Measurements from ENCODE around the gene CAMKMT.

Gene CAMKMT

GRCh38 chr2:44801841-44802776 is 440.4 kb downstream of the CAMKMT start:
- DNase-seq (ENCODE audit: low spot score), result no peak

DNA sequence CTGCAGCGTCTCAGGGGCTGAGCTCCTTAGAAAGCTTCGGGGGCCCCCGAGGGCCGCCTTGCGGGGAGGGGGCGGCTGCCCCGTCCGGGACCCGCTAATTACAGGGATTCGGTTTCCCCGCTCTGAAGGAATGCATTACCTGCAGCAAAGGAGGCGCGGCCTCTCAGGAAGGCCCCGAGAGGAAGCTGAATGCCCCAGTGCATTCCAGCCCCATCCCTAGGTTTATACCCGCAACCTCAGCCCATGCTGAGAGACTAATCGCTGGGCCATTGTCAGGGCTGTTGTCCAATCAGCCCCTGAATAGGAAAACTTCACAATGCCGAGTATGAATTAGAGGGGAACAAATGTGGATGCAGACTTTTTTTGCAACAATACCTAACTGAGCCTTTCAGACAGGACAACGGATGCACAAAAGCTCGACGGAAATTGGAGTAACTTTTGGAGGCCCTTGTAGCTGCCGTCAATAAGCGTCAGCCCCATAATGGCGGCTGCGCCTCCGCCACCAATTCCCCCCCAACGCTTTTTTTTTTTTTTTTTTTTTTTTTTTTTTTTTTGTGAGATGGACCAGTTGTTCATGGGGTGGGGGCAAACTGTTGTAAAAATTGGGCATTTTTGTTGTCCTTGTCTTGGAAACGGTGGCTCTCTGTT is 441.2 kb downstream of the CAMKMT start:
- DNase-seq (ENCODE audit: low spot score), result no peak

- DNase-seq (ENCODE audit: low spot score), result no peak
Observed at GRCh38 chr2:44804406-44805265, 442.9 kb downstream of the CAMKMT start.

- no peak for DNase-seq (ENCODE audit: low spot score)
Observed at GRCh38 chr2:44805401-44806235, 443.9 kb downstream of the CAMKMT start.

DNA sequence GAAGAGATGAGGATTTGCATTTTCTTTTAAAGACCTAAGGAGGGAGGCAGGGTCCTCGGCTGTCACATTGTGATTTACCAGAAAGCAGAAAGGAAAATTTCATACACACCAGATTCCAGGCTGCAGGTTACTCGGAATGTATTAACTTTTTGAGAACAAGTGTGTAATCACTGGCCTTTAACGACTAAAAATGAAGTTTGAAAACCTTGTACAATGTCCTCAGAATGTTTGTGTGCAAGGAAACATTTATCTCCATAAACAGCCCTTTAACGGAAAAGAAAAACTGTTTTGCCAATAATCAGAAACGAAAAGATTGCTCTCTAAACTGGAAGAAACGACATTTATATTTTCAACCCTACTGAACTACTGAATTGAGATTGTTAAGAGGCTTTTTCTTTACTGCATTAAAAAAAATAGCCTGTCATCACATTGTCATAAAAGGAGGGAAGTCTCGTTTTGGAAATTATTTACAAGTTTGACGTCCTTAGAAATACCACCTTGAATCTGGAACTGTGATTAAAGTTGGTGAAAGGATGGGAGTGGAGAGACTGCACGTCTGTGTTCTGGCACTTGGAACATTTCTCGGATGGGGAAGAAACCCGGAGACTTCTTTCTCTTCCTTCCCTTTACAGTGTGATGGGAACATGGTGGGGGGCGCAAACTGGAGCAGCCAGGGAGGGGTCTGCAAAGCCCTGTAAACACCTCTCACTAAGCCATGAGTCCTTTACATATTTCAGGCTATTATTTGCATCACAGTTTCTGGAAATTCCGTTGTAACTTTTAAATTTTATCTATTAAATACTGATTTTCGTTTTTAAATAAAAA is 445.7 kb downstream of the CAMKMT start:
- no peak for DNase-seq (ENCODE audit: low spot score)

GRCh38 chr2:44810892-44811530 is 449.3 kb downstream of the CAMKMT start:
- DNase-seq (ENCODE audit: low spot score), result no peak

GRCh38 chr2:44813165-44813564 is 451.4 kb downstream of the CAMKMT start:
- no peak for DNase-seq (ENCODE audit: low spot score)

- no peak for DNase-seq (ENCODE audit: low spot score)
Observed at GRCh38 chr2:44813658-44814057, 451.9 kb downstream of the CAMKMT start.

- no peak for DNase-seq (ENCODE audit: low spot score)
Observed at GRCh38 chr2:44817256-44817655, 455.5 kb downstream of the CAMKMT start.

DNA sequence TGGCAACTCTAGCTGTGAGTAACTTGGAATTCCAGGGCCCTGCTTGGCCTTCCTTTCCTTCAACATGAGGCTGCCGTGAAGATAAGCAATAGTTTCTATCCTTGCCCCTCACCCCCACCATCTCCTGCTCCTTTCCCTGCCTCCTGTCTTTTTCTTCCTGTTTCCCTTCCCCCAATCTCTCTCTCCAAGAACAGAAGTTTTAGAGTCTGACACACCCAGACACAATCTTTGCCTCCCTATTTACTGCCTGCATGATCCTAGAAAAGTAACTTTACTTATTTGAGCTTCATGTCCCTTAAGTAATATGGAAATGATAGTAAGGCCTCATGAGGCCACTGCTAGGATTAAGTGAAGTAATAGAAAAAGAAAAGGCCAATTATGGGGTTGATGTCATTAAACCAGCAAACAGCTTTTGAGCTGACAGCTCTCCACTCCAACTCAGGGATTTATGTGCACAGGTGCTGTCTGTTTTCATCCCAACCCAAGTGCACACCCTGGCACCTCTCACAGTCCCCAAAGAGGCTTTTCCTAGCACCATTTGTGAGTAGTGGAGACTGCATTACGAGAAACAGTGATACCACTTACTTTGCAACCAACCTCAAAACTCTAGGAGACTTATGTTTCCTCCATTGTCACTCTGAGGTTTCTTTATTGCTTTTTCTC is 456.1 kb downstream of the CAMKMT start:
- DNase-seq (ENCODE audit: low spot score), result no peak

GRCh38 chr2:44819061-44819460 is 457.3 kb downstream of the CAMKMT start:
- DNase-seq (ENCODE audit: low spot score), result no peak

DNA sequence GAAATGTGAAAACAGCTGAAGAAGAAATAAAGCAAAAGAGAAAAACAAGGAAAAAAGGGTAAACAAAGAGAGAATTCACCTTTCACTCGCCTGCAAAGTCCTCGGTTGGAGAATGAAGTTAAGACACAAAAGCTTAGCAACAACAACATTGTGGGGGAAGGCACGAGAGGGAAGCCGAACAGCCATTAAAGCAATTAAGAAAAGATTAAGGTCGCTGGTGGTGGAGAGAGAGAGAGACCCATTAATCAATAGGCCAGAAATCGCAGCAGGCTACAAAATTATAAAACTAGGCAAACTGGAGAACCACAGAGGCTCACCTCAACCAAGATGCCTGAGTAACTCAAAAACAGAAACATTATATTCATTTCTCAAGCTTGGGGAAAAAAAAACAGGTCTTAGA is 459.8 kb downstream of the CAMKMT start:
- DNase-seq (ENCODE audit: low spot score), result no peak

DNA sequence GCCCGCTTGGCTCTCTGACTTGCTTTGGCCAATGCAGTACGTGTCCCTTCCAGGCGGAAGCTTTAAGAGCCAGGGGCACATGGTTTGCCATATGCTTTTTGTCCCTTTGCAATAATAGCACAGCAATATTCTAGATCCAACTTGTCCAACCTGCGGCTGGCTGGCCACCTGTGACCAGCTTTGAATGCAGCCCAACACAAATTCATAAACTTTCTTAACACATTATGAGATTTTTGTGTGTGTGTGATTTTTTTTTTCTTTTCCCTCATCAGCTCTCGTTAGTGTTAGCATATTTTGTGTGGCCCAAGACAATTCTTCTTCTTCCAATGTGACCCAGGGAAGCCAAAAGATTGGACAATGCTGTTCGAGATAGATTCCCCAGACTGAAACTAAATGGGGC is 460.4 kb downstream of the CAMKMT start:
- DNase-seq (ENCODE audit: low spot score), result no peak

All from NAMALWA (cell line).